OCI-LY1 (cell line): ENCODE data around the gene AHSG.

Experiments
- EZH2 ChIP-seq: fragments of 200-600 bp; sonication (generic), shearing (Covaris generic); IDR thresholded peaks from 2 replicates; pipeline ENCODE4 v1.8.0; 2017; ENCODE audit warnings: borderline replicate concordance, mixed run types, mild to moderate bottlenecking, antibody characterized with exemption, low read length, moderate library complexity, mixed read lengths
- TF ChIP-seq, protein P1 (sequence below): fragments of 200-600 bp; sonication (generic), shearing (Covaris generic); IDR thresholded peaks from 2 replicates; pipeline ENCODE4 v1.5.1; 2017; ENCODE audit warnings: mild to moderate bottlenecking, antibody characterized with exemption, low read length, moderate library complexity, mixed read lengths

DNA sequence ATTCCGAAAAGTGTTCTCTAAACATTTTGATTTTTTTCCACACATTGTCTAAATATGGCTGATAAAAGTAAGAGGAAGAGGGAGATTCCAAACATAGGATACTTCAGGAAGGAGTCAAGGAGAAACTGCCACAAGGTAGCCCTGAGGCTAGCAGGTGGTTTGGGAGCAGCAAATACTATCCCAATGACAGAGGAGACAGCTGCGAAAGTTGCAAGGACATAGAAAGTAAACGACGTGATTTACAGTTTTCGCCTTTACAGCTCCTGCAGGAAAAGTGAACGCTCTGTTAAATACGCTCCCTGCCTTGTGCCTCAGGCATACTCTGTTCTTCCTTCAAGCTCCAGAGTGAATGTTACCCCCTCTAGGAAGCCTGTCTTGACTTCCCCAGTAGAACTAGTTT lies 23.7 kb downstream of the AHSG start:
- TF ChIP-seq, protein P1, sequence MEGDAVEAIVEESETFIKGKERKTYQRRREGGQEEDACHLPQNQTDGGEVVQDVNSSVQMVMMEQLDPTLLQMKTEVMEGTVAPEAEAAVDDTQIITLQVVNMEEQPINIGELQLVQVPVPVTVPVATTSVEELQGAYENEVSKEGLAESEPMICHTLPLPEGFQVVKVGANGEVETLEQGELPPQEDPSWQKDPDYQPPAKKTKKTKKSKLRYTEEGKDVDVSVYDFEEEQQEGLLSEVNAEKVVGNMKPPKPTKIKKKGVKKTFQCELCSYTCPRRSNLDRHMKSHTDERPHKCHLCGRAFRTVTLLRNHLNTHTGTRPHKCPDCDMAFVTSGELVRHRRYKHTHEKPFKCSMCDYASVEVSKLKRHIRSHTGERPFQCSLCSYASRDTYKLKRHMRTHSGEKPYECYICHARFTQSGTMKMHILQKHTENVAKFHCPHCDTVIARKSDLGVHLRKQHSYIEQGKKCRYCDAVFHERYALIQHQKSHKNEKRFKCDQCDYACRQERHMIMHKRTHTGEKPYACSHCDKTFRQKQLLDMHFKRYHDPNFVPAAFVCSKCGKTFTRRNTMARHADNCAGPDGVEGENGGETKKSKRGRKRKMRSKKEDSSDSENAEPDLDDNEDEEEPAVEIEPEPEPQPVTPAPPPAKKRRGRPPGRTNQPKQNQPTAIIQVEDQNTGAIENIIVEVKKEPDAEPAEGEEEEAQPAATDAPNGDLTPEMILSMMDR, result no peak
- no peak for TF ChIP-seq EZH2
